ENCODE measurements around the gene SULT4A1. TPM values are rescaled to one million over a fixed set of nuclear protein-coding genes. Genes with fewer than 3 reads are reported as not detected.

SULT4A1 gene
- polyA plus RNA-seq, 1 experiment: 0.14 TPM

DNA sequence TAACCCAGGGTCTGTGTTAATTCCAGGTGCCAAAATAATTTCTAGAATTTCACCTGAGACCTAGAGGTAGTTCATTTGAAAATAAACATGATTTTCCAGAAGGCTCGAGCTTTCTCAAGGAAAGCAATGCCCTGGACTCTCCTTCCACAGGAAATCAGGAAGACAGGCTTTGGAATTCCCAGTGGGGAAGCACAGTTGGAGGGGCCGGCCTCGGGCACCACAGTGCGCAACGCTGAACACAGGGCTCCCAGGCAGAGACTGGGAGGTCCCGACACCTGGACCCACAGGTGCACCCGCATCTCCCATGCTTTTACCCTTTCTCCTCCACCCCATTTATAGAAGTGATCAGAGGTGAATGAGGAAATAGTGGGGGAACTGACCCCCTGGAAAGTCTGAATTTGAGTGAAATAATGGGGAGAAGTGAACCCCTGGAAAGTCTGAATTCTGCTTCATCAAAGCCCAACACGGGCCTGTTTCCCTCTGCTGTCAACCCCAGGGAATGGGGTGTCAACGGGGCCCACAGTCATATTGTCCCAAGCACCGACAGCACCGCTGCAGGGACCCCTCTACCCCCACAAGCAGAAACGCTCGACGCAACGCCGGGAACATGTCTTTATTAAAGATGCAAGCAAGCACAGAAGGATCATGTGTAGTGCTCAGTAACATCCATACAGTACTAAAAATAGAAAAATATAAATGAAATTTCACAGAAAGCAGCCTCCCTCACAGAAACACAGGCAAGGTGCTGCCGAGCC, 38.2 kb downstream of the SULT4A1 start:
- ChIA-PET CTCF (no interaction called here), POLR2A (no interaction called here)
- DNase-seq (ENCODE audit: low read depth, low spot score): no peak
- Histone ChIP-seq H3K4me3 (ENCODE audit: low read depth, low read length) (no peak overlapping the region), H3K9me3 (ENCODE audit: control insufficient read depth, insufficient read depth, low read length) (no peaks in the 10 kb centered on the region), H3K27ac (ENCODE audit: low read depth, low read length) (no peak overlapping the region), H3K27me3 (ENCODE audit: control insufficient read depth, insufficient read depth, low read length) (peaks cover 16% of the 10 kb centered on the region)
- no peak for TF ChIP-seq CTCF (IDR thresholded peaks at IDR 0.05; ENCODE audit: low read depth, low read length)

DNA sequence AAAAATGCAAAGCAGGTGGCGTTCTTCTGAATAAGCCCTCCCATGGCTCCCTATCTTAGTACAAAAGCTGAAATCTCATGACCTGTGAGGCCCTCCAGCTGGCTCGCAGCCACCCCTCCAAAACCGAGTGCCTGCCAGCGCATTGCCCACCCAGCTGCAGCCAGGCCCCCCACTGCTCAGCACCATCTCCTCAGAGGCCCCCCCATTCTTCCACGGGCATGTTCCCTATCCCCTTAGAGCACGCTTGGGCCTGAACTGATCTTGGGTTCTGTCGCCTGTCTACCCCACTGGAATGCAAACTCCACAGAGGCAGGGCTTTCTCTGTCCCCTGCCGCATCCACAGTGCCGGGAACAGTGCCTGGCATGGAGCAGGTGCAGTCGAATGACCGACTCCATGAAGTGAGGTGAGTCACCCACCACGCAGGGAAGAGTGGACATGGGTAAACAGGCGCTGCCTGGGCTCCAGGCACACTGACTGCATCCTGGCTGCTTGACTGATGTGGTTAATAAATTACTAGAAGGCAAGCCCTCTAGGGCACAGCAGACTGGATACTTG, 38.9 kb downstream of the SULT4A1 start:
- Histone ChIP-seq H3K27ac (ENCODE audit: low read depth, low read length) (no peak overlapping the region), H3K4me3 (ENCODE audit: low read depth, low read length) (no peak overlapping the region), H3K9me3 (ENCODE audit: control insufficient read depth, insufficient read depth, low read length) (no peaks in the 10 kb centered on the region), H3K27me3 (ENCODE audit: control insufficient read depth, insufficient read depth, low read length) (peaks cover 18% of the 10 kb centered on the region)
- DNase-seq (ENCODE audit: low read depth, low spot score): no peak
- CTCF ChIA-PET: no interaction called here
- TF ChIP-seq CTCF (IDR thresholded peaks at IDR 0.05; ENCODE audit: low read depth, low read length): no peak
- POLR2A ChIA-PET: no interaction called here

GRCh38 chr22:43821606-43822425, 40.5 kb downstream of the SULT4A1 start:
- no peaks in the 10 kb centered on the region for H3K9me3 ChIP-seq (ENCODE audit: control insufficient read depth, insufficient read depth, low read length)
- no peak for TF ChIP-seq CTCF (IDR thresholded peaks at IDR 0.05; ENCODE audit: low read depth, low read length)
- no peak overlapping the region for H3K27ac ChIP-seq (ENCODE audit: low read depth, low read length)
- no peak overlapping the region for H3K4me3 ChIP-seq (ENCODE audit: low read depth, low read length)
- POLR2A ChIA-PET: no interaction called here
- DNase-seq (ENCODE audit: low read depth, low spot score): no peak
- CTCF ChIA-PET: no interaction called here
- H3K27me3 ChIP-seq (ENCODE audit: control insufficient read depth, insufficient read depth, low read length): peaks cover 19% of the 10 kb centered on the region

GRCh38 chr22:43820651-43821305, 41.5 kb downstream of the SULT4A1 start:
- DNase-seq (ENCODE audit: low read depth, low spot score): no peak
- CTCF ChIA-PET: no interaction called here
- POLR2A ChIA-PET: no interaction called here
- H3K27ac ChIP-seq (ENCODE audit: low read depth, low read length): no peak overlapping the region
- TF ChIP-seq CTCF (IDR thresholded peaks at IDR 0.05; ENCODE audit: low read depth, low read length): no peak
- H3K9me3 ChIP-seq (ENCODE audit: control insufficient read depth, insufficient read depth, low read length): no peaks in the 10 kb centered on the region
- H3K27me3 ChIP-seq (ENCODE audit: control insufficient read depth, insufficient read depth, low read length): peaks cover 19% of the 10 kb centered on the region
- no peak overlapping the region for H3K4me3 ChIP-seq (ENCODE audit: low read depth, low read length)
